IPS-15b (cell line): ENCODE measurements around the gene THRA.

Source experiments
- H3K27me3 ChIP-seq: one replicate; pipeline ENCODE4 v1.6.1; 2013; ENCODE audit warnings: low read length; ENCODE audit not compliant: control insufficient read depth, insufficient read depth
- H3K36me3 ChIP-seq: one replicate; pipeline ENCODE4 v1.6.1; 2013; ENCODE audit warnings: low read length; ENCODE audit not compliant: control insufficient read depth, insufficient read depth
- H3K4me1 ChIP-seq: one replicate; pipeline ENCODE4 v1.6.1; 2013; ENCODE audit warnings: mild to moderate bottlenecking, low read length; ENCODE audit not compliant: control insufficient read depth, insufficient read depth
- H3K4me3 ChIP-seq: one replicate; pipeline ENCODE4 v1.5.1; 2013; ENCODE audit warnings: low read depth, low read length
- H3K9ac ChIP-seq: one replicate; pipeline ENCODE4 v1.6.1; 2013; ENCODE audit warnings: low read depth, mild to moderate bottlenecking, low read length
- H3K9me3 ChIP-seq: one replicate; pipeline ENCODE4 v1.6.1; 2013; ENCODE audit warnings: mild to moderate bottlenecking, low read length; ENCODE audit not compliant: control insufficient read depth, insufficient read depth

The THRA gene

GRCh38 chr17:40060887-40061608 lies 1.7 kb upstream of the THRA start:
- no peak overlapping the region for H3K9ac ChIP-seq
- H3K9me3 ChIP-seq, result no peaks in the 10 kb centered on the region
- no peaks in the 10 kb centered on the region for H3K36me3 ChIP-seq
- peaks cover 19% of the 10 kb centered on the region for H3K27me3 ChIP-seq
- peaks cover 27% of the 10 kb centered on the region for H3K4me1 ChIP-seq
- no peak overlapping the region for H3K4me3 ChIP-seq

- peaks cover 27% of the 10 kb centered on the region for H3K4me1 ChIP-seq
- no peaks in the 10 kb centered on the region for H3K9me3 ChIP-seq
- H3K36me3 ChIP-seq, result no peaks in the 10 kb centered on the region
- H3K27me3 ChIP-seq, result peaks cover 21% of the 10 kb centered on the region
- H3K9ac ChIP-seq, result no peak overlapping the region
- peak overlapping the region; percentile 53 for H3K4me3 ChIP-seq
Measured at GRCh38 chr17:40061609-40062038, 1.1 kb upstream of the THRA start.

GRCh38 chr17:40063187-40063771 lies 514 bp downstream of the THRA start:
- H3K4me3 ChIP-seq, result peak overlapping the region; percentile 81
- H3K4me1 ChIP-seq, result peaks cover 29% of the 10 kb centered on the region
- no peaks in the 10 kb centered on the region for H3K36me3 ChIP-seq
- H3K9ac ChIP-seq, result peak overlapping the region; percentile 87
- no peaks in the 10 kb centered on the region for H3K9me3 ChIP-seq
- H3K27me3 ChIP-seq, result peaks cover 26% of the 10 kb centered on the region

- no peaks in the 10 kb centered on the region for H3K36me3 ChIP-seq
- H3K27me3 ChIP-seq, result peaks cover 26% of the 10 kb centered on the region
- no peaks in the 10 kb centered on the region for H3K9me3 ChIP-seq
- H3K9ac ChIP-seq, result peak overlapping the region; percentile 87
- H3K4me3 ChIP-seq, result peak overlapping the region; percentile 81
- peaks cover 35% of the 10 kb centered on the region for H3K4me1 ChIP-seq
Measured at GRCh38 chr17:40063901-40064531, 1.3 kb downstream of the THRA start.

- Histone ChIP-seq H3K4me3 (no peak overlapping the region), H3K36me3 (no peaks in the 10 kb centered on the region), H3K4me1 (peaks cover 45% of the 10 kb centered on the region), H3K9me3 (no peaks in the 10 kb centered on the region), H3K27me3 (peaks cover 26% of the 10 kb centered on the region), H3K9ac (no peak overlapping the region)
Measured at GRCh38 chr17:40064971-40065768, 2.4 kb downstream of the THRA start.

GRCh38 chr17:40065769-40066510 lies 3.2 kb downstream of the THRA start:
- H3K9ac ChIP-seq, result no peak overlapping the region

GRCh38 chr17:40067710-40068109 lies 4.9 kb downstream of the THRA start:
- H3K9me3 ChIP-seq, result no peaks in the 10 kb centered on the region
- H3K27me3 ChIP-seq, result peaks cover 19% of the 10 kb centered on the region
- H3K36me3 ChIP-seq, result no peaks in the 10 kb centered on the region
- H3K4me1 ChIP-seq, result peaks cover 39% of the 10 kb centered on the region
- H3K4me3 ChIP-seq, result no peak overlapping the region
- no peak overlapping the region for H3K9ac ChIP-seq

More at GRCh38 chr17:40065769-40066510, 3.2 kb downstream of the THRA start:
- peaks cover 24% of the 10 kb centered on the region for H3K27me3 ChIP-seq
- H3K36me3 ChIP-seq, result no peaks in the 10 kb centered on the region
- no peaks in the 10 kb centered on the region for H3K9me3 ChIP-seq
- H3K4me3 ChIP-seq, result no peak overlapping the region
- peaks cover 43% of the 10 kb centered on the region for H3K4me1 ChIP-seq

- H3K36me3 ChIP-seq, result no peaks in the 10 kb centered on the region
- peak overlapping the region; percentile 8 for H3K9ac ChIP-seq
Measured at GRCh38 chr17:40068129-40068581, 5.4 kb downstream of the THRA start.

GRCh38 chr17:40068584-40068916 lies 5.8 kb downstream of the THRA start:
- peak overlapping the region; percentile 8 for H3K9ac ChIP-seq
- no peaks in the 10 kb centered on the region for H3K9me3 ChIP-seq
- peaks cover 39% of the 10 kb centered on the region for H3K4me1 ChIP-seq
- peaks cover 18% of the 10 kb centered on the region for H3K27me3 ChIP-seq
- H3K36me3 ChIP-seq, result no peaks in the 10 kb centered on the region
- peak overlapping the region; percentile 62 for H3K4me3 ChIP-seq

More at GRCh38 chr17:40068129-40068581, 5.4 kb downstream of the THRA start:
- Histone ChIP-seq H3K4me1 (peaks cover 39% of the 10 kb centered on the region), H3K27me3 (peaks cover 19% of the 10 kb centered on the region), H3K4me3 (no peak overlapping the region), H3K9me3 (no peaks in the 10 kb centered on the region)

- H3K27me3 ChIP-seq, result peaks cover 13% of the 10 kb centered on the region
- peak overlapping the region; percentile 62 for H3K4me3 ChIP-seq
- peak overlapping the region; percentile 8 for H3K9ac ChIP-seq
- H3K9me3 ChIP-seq, result no peaks in the 10 kb centered on the region
- peaks cover 40% of the 10 kb centered on the region for H3K4me1 ChIP-seq
- no peaks in the 10 kb centered on the region for H3K36me3 ChIP-seq
Measured at GRCh38 chr17:40068917-40069750, 6.4 kb downstream of the THRA start.
